ENCODE results near the gene CALHM5.
"Not testable (repeated sequence)": the region's sequence is repeated elsewhere in the genome, so short reads cannot be mapped to it uniquely, and the experiment has no call there.

GRCh38 chr6:116495161-116495560 is 16.3 kb upstream of the CALHM5 start:
- not testable (repeated sequence) for TF ChIP-seq CTCF (conservative IDR thresholded peaks at IDR 0.05; ENCODE audit: low read length); EZH2phosphoT487 (IDR thresholded peaks at IDR 0.05; ENCODE audit: borderline replicate concordance)
